Neural progenitor cell (in vitro differentiated cells): ENCODE results near the gene SYNCRIP. TPM values are rescaled to one million over a fixed set of nuclear protein-coding genes. Genes with fewer than 3 reads are reported as not detected.

Source experiments
- DNase-seq: peaks from one replicate; pipeline ENCODE4 v3.0.0-alpha.2; 2016; ENCODE audit warnings: low spot score
- H2AFZ ChIP-seq: fragments of 200-600 bp; sonication (generic); replicated peaks from 2 replicates; pipeline ENCODE4 v1.6.1; 2016; ENCODE audit warnings: antibody characterized with exemption
- H3F3A ChIP-seq: fragments of 200-600 bp; sonication (generic); 2 replicates; pipeline ENCODE4 v1.6.1; 2016; ENCODE audit warnings: antibody characterized with exemption, low read depth
- H3K27ac ChIP-seq: fragments of 200-600 bp; sonication (generic); 2 replicates; pipeline ENCODE4 v1.5.1; 2016; ENCODE audit warnings: mild to moderate bottlenecking
- H3K27me3 ChIP-seq: fragments of 200-600 bp; sonication (generic); 2 replicates; pipeline ENCODE4 v1.6.1; 2016; ENCODE audit warnings: mild to moderate bottlenecking, moderate library complexity
- H3K36me3 ChIP-seq: fragments of 200-600 bp; sonication (generic); 2 replicates; pipeline ENCODE4 v1.5.1; 2016
- H3K4me1 ChIP-seq: fragments of 200-600 bp; sonication (generic); 2 replicates; pipeline ENCODE4 v1.6.1; 2016; ENCODE audit warnings: mixed run types
- H3K4me2 ChIP-seq: fragments of 200-600 bp; sonication (generic); 2 replicates; pipeline ENCODE4 v1.6.1; 2016
- H3K4me3 ChIP-seq: fragments of 200-600 bp; sonication (generic); 2 replicates; pipeline ENCODE4 v1.5.1; 2016
- H3K79me2 ChIP-seq: fragments of 200-600 bp; sonication (generic); 2 replicates; pipeline ENCODE4 v1.6.1; 2016; ENCODE audit warnings: low read depth
- H3K9ac ChIP-seq: fragments of 200-600 bp; sonication (generic); 2 replicates; pipeline ENCODE4 v1.6.1; 2016
- H3K9me3 ChIP-seq: fragments of 200-600 bp; sonication (generic); 2 replicates; pipeline ENCODE4 v1.5.1; 2016; ENCODE audit warnings: low read depth
- H4K20me1 ChIP-seq: fragments of 200-600 bp; sonication (generic); 2 replicates; pipeline ENCODE4 v1.6.1; 2016; ENCODE audit warnings: low read depth
- H3K27ac Mint-ChIP-seq: 3 replicates; pipeline ENCODE4 v1.8.0; 2021; ENCODE audit warnings: mixed read lengths
- H3K27me3 Mint-ChIP-seq: 2 replicates; pipeline ENCODE4 v1.8.0; 2022; ENCODE audit warnings: low read depth, mild to moderate bottlenecking, inconsistent platforms, moderate library complexity, mixed read lengths; ENCODE audit not compliant: insufficient read depth
- H3K36me3 Mint-ChIP-seq: 3 replicates; pipeline ENCODE4 v1.8.0; 2021; ENCODE audit warnings: mixed read lengths
- H3K4me1 Mint-ChIP-seq: 3 replicates; pipeline ENCODE4 v1.8.0; 2021; ENCODE audit warnings: mixed read lengths
- H3K4me3 Mint-ChIP-seq: 3 replicates; pipeline ENCODE4 v1.8.0; 2021; ENCODE audit warnings: mild to moderate bottlenecking, moderate library complexity, mixed read lengths
- H3K9me3 Mint-ChIP-seq: 3 replicates; pipeline ENCODE4 v1.8.0; 2020; ENCODE audit warnings: mixed read lengths
- EZH2 ChIP-seq: fragments of 200-600 bp; sonication (generic); IDR thresholded peaks from 2 replicates; pipeline ENCODE4 v1.6.1; 2017; ENCODE audit warnings: antibody characterized with exemption, mild to moderate bottlenecking, moderate library complexity
- EZH2phosphoT487 ChIP-seq: fragments of 200-600 bp; sonication (generic); IDR thresholded peaks from 2 replicates; pipeline ENCODE4 v1.6.1; 2017; ENCODE audit warnings: antibody characterized with exemption
- total RNA-seq: library from RNA; depleted of rRNA; stranded (reverse); fragments of >200 nt; gene quantifications from 2 replicates; pipeline ENCODE4 v1.2.3, GENCODE V29; 2015; ENCODE audit warnings: low replicate concordance
- TF ChIP-seq, protein P1 (sequence below): fragments of 200-600 bp; sonication (generic); IDR thresholded peaks from 2 replicates; pipeline ENCODE4 v1.5.1; 2017; ENCODE audit warnings: antibody characterized with exemption, mild to moderate bottlenecking

SYNCRIP gene
- total RNA-seq, 1 donor from 2014 or later = 150 TPM

DNA sequence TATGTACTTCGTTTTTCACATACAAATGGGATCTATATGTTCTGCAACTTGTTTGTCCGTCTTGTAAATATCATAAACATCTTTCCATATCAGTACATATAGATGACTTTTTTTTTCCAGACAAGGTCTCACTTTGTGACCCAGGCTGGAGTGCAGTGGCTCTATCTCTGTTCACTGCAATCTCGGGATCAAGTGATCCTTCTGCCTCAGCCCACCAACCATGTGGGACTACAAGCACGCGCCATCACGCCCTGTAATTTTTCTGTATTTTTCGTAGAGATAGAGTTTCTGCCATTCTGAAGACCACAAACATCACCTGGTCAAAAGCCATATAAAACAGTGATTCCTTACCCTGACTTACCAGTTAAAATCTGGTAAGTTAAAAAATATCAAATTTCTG lies 37.7 kb upstream of the SYNCRIP start:
- Histone ChIP-seq H3K9me3 (no peaks in the 10 kb centered on the region), H3K27ac (no peak overlapping the region), H3K9ac (no peak overlapping the region), H3K4me3 (peak overlapping the region; percentile 81), H4K20me1 (peaks cover 30% of the 10 kb centered on the region), H3K4me2 (peak overlapping the region; percentile 70), H3K27me3 (no peaks in the 10 kb centered on the region), H3K4me1 (peaks cover 22% of the 10 kb centered on the region), H3K36me3 (peaks cover 6% of the 10 kb centered on the region), H2AFZ (no peak overlapping the region), H3F3A (peaks cover 40% of the 10 kb centered on the region), H3K79me2 (peaks cover 50% of the 10 kb centered on the region)
- Mint-ChIP-seq H3K4me1 (peaks cover 22% of the 10 kb centered on the region), H3K4me3 (peak overlapping the region; percentile 31), H3K27ac (no peak overlapping the region), H3K36me3 (peaks cover 20% of the 10 kb centered on the region), H3K27me3 (peaks cover 2% of the 10 kb centered on the region), H3K9me3 (no peaks in the 10 kb centered on the region)
- no peak for DNase-seq
- TF ChIP-seq, protein P1, sequence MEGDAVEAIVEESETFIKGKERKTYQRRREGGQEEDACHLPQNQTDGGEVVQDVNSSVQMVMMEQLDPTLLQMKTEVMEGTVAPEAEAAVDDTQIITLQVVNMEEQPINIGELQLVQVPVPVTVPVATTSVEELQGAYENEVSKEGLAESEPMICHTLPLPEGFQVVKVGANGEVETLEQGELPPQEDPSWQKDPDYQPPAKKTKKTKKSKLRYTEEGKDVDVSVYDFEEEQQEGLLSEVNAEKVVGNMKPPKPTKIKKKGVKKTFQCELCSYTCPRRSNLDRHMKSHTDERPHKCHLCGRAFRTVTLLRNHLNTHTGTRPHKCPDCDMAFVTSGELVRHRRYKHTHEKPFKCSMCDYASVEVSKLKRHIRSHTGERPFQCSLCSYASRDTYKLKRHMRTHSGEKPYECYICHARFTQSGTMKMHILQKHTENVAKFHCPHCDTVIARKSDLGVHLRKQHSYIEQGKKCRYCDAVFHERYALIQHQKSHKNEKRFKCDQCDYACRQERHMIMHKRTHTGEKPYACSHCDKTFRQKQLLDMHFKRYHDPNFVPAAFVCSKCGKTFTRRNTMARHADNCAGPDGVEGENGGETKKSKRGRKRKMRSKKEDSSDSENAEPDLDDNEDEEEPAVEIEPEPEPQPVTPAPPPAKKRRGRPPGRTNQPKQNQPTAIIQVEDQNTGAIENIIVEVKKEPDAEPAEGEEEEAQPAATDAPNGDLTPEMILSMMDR = no peak
- TF ChIP-seq EZH2 = no peak
- no peak for TF ChIP-seq EZH2phosphoT487

DNA sequence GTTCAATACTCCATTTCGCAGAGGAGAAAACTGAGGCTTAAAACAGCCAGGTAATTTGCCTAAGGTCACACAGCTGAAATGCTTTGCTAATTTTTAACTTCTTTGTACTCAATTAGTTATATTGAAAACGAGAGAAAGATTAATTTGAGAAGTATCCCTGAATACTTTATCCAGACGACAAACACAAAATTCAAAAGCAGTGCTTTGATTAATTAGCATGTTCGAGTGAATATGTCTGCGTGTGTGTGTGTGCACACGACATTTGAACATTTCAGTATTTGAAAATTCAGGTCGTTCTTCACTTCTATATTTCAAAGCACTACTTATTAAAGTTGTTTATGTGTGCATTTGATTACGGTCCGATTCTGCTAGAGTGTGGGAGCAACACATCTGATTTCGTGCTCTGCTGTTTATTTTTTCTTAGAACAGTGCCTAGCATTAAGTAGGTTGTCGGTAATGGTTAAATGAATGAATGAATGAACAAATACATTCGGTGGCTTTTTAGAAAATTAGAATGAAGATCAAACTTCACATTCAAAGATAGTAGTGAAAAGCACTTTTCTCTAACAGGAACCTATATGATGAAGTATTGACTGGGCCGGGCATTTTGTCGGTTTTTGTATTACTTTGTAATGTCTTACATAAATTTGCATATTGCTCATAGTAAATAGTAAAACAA lies 36.9 kb upstream of the SYNCRIP start:
- Mint-ChIP-seq H3K4me1 (peaks cover 29% of the 10 kb centered on the region), H3K36me3 (peaks cover 21% of the 10 kb centered on the region), H3K9me3 (no peaks in the 10 kb centered on the region), H3K27ac (no peak overlapping the region), H3K27me3 (peaks cover 2% of the 10 kb centered on the region), H3K4me3 (peak overlapping the region; percentile 100)
- no peaks in the 10 kb centered on the region for H3K27me3 ChIP-seq
- no peak for DNase-seq
- TF ChIP-seq EZH2phosphoT487 = no peak
- TF ChIP-seq EZH2 = no peak
- TF ChIP-seq, protein P1 = no peak
- peaks cover 58% of the 10 kb centered on the region for H3K79me2 ChIP-seq
- peak overlapping the region; percentile 81 for H3K4me3 ChIP-seq
- H4K20me1 ChIP-seq = peaks cover 38% of the 10 kb centered on the region
- peaks cover 30% of the 10 kb centered on the region for H3K4me1 ChIP-seq
- H3K9ac ChIP-seq = no peak overlapping the region
- peak overlapping the region; percentile 70 for H3K4me2 ChIP-seq
- H3K27ac ChIP-seq = peak overlapping the region; percentile 83
- peak overlapping the region; percentile 79 for H2AFZ ChIP-seq
- H3K36me3 ChIP-seq = peaks cover 6% of the 10 kb centered on the region
- H3F3A ChIP-seq = peaks cover 47% of the 10 kb centered on the region
- no peaks in the 10 kb centered on the region for H3K9me3 ChIP-seq

DNA sequence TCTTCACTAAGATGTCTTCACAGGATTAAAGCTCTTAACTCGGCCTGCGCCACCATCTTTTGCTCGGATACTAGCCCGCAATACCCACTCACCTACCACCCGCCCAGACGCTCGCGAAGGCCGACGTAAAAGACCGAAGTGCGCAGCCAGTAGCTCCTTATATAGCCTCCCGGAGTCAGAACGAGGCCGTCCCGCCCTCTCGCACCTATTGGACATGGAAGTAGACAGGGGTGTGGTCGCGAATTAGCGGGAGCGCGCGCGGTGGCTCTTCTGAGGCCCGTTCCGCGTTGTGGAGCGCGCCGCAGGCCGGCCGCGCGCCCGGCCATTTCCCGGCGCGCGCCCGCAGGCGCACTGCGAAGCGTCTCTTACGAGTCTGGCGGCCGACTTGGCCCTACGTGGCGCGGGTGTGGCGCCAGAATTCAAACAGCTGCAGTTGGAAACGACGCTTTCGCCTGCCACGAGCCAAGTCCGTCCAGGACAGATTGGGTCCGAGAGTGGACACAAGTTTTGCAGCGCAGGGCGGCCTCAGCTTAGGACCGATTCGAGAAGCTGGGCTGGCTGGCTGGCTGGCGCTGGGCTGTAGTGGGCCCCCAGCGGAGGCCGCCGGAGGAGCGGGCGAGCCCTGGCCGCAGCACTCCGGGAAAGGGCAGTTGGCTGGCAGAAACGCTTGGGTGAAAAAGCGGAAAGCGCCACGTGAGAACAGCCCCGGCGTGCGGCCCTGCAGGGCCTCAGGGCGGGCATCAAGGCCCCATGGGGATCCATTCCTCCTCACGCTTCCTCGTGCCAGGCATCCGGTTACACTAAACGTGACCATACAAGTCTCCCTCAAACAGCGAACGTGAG lies 36.1 kb upstream of the SYNCRIP start:
- peaks cover 26% of the 10 kb centered on the region for H3K36me3 Mint-ChIP-seq
- H3K4me2 ChIP-seq = peak overlapping the region; percentile 97

More for the DNA sequence above, 36.1 kb upstream of the SYNCRIP start:
- Histone ChIP-seq H2AFZ (peak overlapping the region; percentile 79), H4K20me1 (peaks cover 46% of the 10 kb centered on the region), H3K36me3 (peaks cover 6% of the 10 kb centered on the region), H3K4me1 (peaks cover 31% of the 10 kb centered on the region), H3K27me3 (no peaks in the 10 kb centered on the region), H3K4me3 (peak overlapping the region; percentile 81), H3K9me3 (no peaks in the 10 kb centered on the region), H3F3A (peaks cover 55% of the 10 kb centered on the region), H3K27ac (peak overlapping the region; percentile 83), H3K79me2 (peaks cover 65% of the 10 kb centered on the region), H3K9ac (peak overlapping the region; percentile 74)
- H3K4me3 Mint-ChIP-seq = peak overlapping the region; percentile 100
- peak overlapping the region; percentile 99 for H3K27ac Mint-ChIP-seq
- H3K9me3 Mint-ChIP-seq = no peaks in the 10 kb centered on the region
- H3K27me3 Mint-ChIP-seq = peaks cover 2% of the 10 kb centered on the region
- H3K4me1 Mint-ChIP-seq = peaks cover 36% of the 10 kb centered on the region
- TF ChIP-seq, protein P1 = peak; percentile 21
- no peak for TF ChIP-seq EZH2phosphoT487
- no peak for TF ChIP-seq EZH2
- peak; percentile 99 for DNase-seq
